Nephron (organoid): Measurements from ENCODE around the gene OSBPL5.

ENCODE experiments used
- H3K27ac Mint-ChIP-seq, 3 experiments: 2 replicates each; pipeline ENCODE4 v1.8.0; 2020; ENCODE audit warnings: mixed read lengths in 3 of 3, mild to moderate bottlenecking in 2 of 3, moderate library complexity in 1 of 3
- H3K27me3 Mint-ChIP-seq: 2 replicates; pipeline ENCODE4 v1.8.0; 2021; ENCODE audit warnings: low read depth, mild to moderate bottlenecking, moderate library complexity, mixed read lengths
- H3K36me3 Mint-ChIP-seq: 2 replicates; pipeline ENCODE4 v1.8.0; 2020; ENCODE audit warnings: low read depth, mixed read lengths
- H3K4me1 Mint-ChIP-seq: 2 replicates; pipeline ENCODE4 v1.8.0; 2020; ENCODE audit warnings: mixed read lengths
- H3K4me3 Mint-ChIP-seq, 3 experiments: 2 replicates each; pipeline ENCODE4 v1.8.0; 2020; ENCODE audit warnings: mild to moderate bottlenecking in 3 of 3, mixed read lengths in 3 of 3, moderate library complexity in 2 of 3
- H3K9me3 Mint-ChIP-seq: 2 replicates; pipeline ENCODE4 v1.8.0; 2020; ENCODE audit warnings: mixed read lengths
- CTCF ChIP-seq, 3 experiments: fragments of 200-600 bp; sonication (generic); IDR thresholded peaks; one replicate each; pipeline ENCODE4 v1.5.0; 2021; ENCODE audit warnings: antibody characterized with exemption in 3 of 3; ENCODE audit not compliant: unreplicated experiment in 3 of 3

The OSBPL5 gene

DNA sequence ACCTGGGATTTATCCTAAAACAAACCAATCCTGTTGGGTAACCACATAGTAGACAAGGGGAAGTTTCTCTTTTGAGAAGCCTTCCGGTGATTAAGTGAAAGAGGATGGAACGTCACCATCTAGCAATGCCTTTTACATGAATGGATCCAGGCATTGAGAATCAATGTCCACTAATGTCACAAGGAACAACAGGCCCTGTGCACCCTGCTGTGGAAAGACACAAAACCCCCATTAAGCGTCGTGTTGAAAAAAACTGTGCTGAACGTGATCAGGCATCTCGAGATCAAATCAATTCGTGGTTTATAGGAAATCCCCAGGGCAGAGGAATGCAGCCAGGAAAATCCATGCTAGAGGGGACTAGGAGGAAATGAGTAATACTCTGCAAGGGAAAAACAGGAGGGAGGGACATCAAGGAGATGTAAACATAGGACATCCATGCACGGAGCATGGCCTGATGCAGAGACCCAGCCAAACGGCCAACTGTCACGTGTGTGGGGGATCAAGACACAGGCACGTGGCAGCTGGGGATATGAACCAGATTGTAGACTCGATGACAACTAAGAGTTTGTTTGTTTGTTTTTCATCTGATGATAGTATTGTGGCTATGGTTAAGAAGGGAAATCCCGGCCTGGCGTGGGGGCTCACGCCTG, 69.3 kb downstream of the OSBPL5 start:
- H3K9me3 Mint-ChIP-seq = no peaks in the 10 kb centered on the region
- H3K4me1 Mint-ChIP-seq = no peaks in the 10 kb centered on the region

GRCh38 chr11:3094223-3094824, 70.8 kb downstream of the OSBPL5 start:
- Mint-ChIP-seq H3K27me3 (peaks cover 6% of the 10 kb centered on the region), H3K4me3 (no peak overlapping the region), H3K27ac (no peak overlapping the region), H3K4me1 (no peaks in the 10 kb centered on the region), H3K36me3 (peaks cover 35% of the 10 kb centered on the region), H3K9me3 (no peaks in the 10 kb centered on the region)
- no peak for TF ChIP-seq CTCF (IDR thresholded peaks at IDR 0.05; ENCODE audit: unreplicated experiment in 3 of 3)

More for the DNA sequence above, 69.3 kb downstream of the OSBPL5 start:
- no peak overlapping the region for H3K4me3 Mint-ChIP-seq
- peaks cover 38% of the 10 kb centered on the region for H3K36me3 Mint-ChIP-seq
- no peak for TF ChIP-seq CTCF (IDR thresholded peaks at IDR 0.05; ENCODE audit: unreplicated experiment in 3 of 3)
- peaks cover 9% of the 10 kb centered on the region for H3K27me3 Mint-ChIP-seq
- H3K27ac Mint-ChIP-seq = peak overlapping the region in 1 of 3 experiments; percentile 21

- Mint-ChIP-seq H3K9me3 (no peaks in the 10 kb centered on the region), H3K36me3 (peaks cover 29% of the 10 kb centered on the region), H3K4me1 (no peaks in the 10 kb centered on the region), H3K4me3 (no peak overlapping the region), H3K27ac (no peak overlapping the region), H3K27me3 (peaks cover 6% of the 10 kb centered on the region)
- no peak for TF ChIP-seq CTCF (IDR thresholded peaks at IDR 0.05; ENCODE audit: unreplicated experiment in 3 of 3)
Measured at GRCh38 chr11:3093281-3094191, 71.6 kb downstream of the OSBPL5 start.

GRCh38 chr11:3092603-3093141, 72.4 kb downstream of the OSBPL5 start:
- H3K4me3 Mint-ChIP-seq = no peak overlapping the region
- peaks cover 24% of the 10 kb centered on the region for H3K36me3 Mint-ChIP-seq
- TF ChIP-seq CTCF (IDR thresholded peaks at IDR 0.05; ENCODE audit: unreplicated experiment in 3 of 3) = no peak
- no peaks in the 10 kb centered on the region for H3K4me1 Mint-ChIP-seq
- H3K9me3 Mint-ChIP-seq = no peaks in the 10 kb centered on the region
- H3K27ac Mint-ChIP-seq = no peak overlapping the region
- H3K27me3 Mint-ChIP-seq = peaks cover 6% of the 10 kb centered on the region

GRCh38 chr11:3091846-3092602, 73.1 kb downstream of the OSBPL5 start:
- Mint-ChIP-seq H3K36me3 (peaks cover 19% of the 10 kb centered on the region), H3K4me3 (no peak overlapping the region), H3K4me1 (no peaks in the 10 kb centered on the region), H3K27ac (no peak overlapping the region), H3K27me3 (peaks cover 6% of the 10 kb centered on the region), H3K9me3 (no peaks in the 10 kb centered on the region)
- peak; percentile 95 to 99 (median 99) for TF ChIP-seq CTCF (IDR thresholded peaks at IDR 0.05; ENCODE audit: unreplicated experiment in 3 of 3)
